Endometrial microvascular endothelial cells (primary cell): Measurements from ENCODE around the gene NOD1. TPM values are rescaled to one million over a fixed set of nuclear protein-coding genes. Genes with fewer than 3 reads are reported as not detected.

ENCODE experiments used
- in situ Hi-C: cut with HindIII; loops from 2 replicates; pipeline ENCODE4 v1.10.0; 2017; ENCODE audit warnings: low sequenced_read_pairs, low pct_unique_long_range_greater_than_20kb; ENCODE audit errors: inconsistent ontology term
- total RNA-seq: library from RNA; depleted of rRNA; stranded (reverse); fragments of >200 nt; gene quantifications from one replicate; pipeline ENCODE4 v1.2.3, GENCODE V29; 2015; ENCODE audit errors: inconsistent ontology term

Gene NOD1
- total RNA-seq, 1 donor from 2014 or later, result 14.1 TPM

DNA sequence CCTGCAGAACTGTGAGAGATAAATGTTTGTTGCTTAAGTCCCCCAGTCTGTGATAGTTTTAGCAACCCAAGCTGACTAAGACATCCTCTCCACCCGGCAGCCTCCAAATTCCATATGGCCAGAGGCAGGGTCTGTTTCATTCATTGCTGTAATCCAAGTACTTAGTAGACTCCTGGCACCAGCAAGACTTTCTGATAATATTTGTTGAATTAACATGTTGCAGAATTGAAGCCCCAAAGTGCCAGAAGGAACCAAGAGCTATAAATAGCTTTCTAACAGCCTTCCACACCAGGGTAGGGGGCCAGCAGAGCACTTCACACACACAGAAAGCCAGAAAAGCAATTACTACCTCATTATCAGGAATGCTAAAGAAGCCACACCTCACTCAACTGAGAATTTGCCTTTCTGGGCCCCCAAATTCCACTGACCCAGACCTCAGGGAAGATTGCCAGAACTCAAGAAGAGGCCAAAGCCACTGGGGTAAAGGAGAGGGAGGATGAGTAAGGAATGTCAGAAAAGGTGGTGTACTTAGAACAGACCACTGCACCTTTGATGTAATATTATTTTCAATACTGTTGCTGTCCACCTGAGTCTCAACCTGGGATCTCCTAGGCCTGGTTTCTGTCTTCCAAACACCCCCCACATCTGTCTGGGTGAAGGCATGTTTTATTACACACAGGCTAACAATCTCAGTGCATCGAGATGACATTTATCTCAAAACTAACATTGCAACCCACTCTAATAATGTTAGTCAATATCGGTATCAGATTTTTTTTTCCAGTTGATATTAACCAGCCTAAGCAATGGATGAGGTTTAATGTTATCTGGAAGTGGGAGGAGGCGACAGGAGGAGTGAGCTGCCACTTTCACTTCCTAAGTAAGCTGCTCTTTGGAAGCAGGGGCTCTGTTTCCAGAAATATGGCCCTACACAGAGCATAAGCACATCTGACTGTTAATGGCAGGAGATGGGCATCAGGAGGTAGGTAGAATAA, 5.5 kb downstream of the NOD1 start:
- in situ Hi-C loops, result no loop called here

DNA sequence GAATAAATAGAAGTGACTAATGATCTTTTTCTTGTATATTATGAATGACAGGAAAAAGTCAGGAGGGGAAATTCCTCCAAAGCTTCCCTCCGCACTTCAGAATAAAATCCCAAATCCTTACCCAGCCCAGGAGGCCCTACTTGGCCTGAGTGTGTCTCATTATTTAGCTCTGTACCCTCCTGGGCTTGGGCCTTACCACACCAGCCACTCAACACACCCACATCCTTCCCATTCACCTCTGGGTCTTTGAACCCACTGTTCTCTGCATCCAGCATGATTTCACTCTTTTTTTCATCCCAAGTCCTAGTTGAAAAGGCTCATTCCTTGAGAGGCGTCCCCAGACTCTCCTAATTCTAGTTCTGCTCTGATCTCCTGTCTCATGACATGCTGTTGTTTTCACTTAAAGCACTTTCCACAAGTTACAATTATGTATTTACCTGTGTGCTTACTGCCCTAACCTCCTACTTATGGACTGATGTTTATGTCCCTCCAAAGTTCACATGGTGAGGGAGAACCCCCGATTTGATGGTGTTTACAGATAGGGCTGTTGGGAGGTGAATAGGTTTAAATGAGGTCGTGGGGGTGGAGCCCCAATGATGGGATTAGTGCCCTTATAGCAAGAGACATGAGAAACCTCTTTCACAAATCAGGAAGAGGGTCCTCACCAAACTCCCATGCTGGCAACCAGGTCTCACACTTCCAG, 6.4 kb downstream of the NOD1 start:
- in situ Hi-C loops, result no loop called here

DNA sequence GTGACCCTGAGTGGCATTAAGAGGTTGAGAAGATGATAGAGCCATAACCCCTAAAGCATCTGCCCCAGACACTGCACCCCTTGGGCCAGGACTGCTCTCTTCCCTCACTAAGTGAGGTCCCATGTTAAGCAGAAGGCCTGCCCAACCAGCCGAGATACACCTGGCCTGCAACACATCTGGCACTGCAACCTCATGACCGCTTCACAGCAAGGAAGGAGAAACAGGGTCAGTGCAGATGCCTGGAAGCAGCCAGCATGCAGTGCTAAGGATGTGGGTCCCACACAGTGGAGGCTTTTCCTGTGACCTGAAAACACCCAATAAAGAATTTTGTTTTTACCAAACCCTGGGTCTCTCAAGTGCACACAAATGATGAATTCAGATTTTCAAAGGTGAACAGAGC, 7.4 kb downstream of the NOD1 start:
- in situ Hi-C loops, result no loop called here

DNA sequence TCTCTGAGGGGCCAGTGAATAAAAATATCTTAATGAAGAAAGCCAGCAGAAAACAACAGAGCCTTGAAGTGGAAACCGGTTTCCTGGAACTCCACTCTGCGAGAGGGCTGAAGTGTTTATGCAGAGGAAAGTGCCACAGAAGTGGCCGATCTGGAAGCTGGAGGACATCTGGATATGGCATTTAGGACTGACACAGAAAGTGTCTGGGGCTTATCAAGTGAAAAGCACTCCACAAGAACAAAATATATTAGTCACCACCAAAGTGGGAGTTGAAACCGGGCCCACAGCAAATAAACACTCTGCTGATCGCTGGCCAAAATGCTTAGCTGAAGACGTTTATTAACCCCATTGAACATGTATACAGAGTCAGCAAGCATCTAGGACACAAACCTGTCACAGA, 7.8 kb downstream of the NOD1 start:
- in situ Hi-C loops, result no loop called here

DNA sequence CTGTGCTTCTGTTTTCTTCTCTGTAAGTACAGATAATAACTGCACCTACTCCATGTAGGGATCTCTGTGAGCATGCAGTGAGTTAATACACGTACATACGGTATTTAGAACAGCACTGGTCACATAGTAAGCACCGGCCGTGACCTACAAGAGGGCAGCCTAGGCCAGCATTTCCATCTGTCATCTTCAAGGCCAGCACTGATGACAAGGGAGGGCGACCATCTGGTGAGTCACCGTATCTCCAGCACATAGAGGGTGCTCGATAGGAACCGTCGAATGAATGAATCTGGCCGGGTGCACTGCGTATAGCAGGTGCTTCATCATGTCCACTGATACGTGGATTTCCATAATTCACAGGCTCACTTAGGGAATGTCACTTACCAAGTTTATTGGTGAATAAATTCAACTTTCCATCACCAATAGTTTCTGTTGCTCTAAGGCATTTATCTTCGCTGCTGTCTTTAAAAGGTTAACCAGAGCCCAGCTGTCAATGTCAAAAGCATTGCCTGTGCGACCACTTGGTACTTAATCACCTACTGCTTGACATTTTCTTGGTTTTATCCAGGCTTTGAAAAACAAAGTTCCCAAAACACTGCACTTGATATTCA, 8.3 kb downstream of the NOD1 start:
- in situ Hi-C loops, result no loop called here

DNA sequence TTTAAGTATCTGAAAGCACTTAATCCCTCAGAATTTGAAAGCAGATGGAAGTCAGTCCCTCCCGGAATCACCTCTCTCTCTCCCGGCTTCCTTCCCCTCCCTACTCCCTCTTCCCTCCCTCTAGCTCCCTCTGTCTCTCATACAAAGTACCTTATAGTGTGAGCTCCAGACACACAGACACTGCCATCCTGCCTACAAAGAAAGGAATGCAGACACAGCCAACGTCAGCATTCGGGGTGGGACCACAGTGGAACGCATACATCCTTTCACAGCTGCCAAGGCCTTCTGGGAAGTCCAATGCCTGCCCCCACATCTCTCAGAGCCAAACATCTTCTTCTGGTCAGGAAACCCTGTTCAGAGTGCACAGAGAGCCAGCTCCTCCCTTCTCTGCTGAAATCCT, 9.3 kb downstream of the NOD1 start:
- in situ Hi-C loops, result no loop called here

DNA sequence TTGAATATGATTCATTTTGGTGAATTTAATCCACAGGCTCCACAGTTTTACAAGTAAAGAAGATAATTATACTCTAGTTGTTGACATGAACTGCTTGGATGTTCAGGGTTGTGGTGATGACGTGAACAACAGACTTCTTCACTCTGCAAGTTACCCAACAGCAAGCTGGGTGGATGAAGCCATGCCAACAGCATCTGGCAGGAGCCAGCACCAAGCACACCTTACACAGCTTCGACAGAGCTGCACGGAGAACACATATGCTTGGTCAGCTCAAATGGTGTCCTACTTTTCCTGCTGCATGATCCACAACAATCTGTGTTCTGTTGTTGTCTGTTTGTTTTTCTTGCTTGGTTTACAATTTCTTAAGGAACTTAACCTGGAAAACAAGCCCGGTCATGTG, 9.8 kb downstream of the NOD1 start:
- in situ Hi-C loops, result no loop called here

DNA sequence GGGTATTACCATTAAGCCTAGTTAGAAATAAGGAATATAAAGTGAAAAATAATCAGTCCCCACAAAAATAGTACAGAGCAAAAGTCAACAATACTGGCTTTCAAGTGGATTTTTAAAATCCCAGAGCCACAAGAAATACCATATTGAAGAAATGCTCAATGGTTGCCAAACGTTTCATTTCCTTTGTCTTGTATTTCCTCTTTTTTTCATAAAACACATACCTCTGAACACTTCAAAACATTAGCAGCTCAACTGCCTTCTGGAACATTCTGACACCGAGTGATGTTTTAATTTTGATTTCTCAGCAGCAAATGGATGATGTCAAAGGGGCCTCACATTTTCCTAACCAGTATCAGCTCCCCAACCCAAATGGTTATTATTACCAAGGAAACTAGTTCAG, 10.5 kb downstream of the NOD1 start:
- in situ Hi-C loops, result no loop called here

DNA sequence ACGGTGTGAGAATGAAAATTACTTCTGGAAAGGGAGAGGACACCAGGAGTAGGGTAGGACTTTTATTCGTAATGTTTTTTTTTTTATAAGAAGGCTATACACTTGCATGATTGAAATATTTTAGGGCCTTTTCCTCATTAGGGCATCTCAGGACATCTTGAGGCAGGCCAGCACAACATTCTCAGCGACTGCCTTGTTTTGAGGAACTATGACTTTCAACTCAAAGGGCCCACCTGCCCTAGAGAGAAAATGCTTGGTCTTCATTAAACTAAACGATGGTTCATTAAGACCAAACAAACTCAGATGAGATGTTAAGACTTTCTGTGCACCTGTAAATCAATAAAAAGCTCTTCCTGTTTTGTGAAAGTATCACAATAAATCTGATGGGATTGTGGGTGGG, 11.3 kb downstream of the NOD1 start:
- in situ Hi-C loops, result no loop called here

DNA sequence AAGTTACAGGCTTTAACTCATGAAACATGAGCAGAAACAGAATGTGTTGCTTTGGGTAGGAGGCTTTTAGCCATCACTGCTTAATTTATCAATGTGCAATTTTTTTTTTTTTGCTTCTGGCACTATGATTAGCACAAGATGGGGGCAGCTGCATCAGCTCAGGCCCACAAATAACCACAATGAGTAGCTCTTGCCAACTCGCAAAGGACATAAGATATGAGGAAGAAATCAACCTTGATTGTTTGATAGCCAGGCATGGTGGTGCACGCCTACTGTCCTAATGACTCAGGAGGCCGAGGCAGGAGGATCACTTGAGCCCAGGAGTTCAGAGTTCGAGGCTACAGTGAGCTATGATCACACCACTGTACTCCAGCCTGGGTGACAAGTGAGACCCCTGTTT, 12.3 kb downstream of the NOD1 start:
- in situ Hi-C loops, result no loop called here

DNA sequence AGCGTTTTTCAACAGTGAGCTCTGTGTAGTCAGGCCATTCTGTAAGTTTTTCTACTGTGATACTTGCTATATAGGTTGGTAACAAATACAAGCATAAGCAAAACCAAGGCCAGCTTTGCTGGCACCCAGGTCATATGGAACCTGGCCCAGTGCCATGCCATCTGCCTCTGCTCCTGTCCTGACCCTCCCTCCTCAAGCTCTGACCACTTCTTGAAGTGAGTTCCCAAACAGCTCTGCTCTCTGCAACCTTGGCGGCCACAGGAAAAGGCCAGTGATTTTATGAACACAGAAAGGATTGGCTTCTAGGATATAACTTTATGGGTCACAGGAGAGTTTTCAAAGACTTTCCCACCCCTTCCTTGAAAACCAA, 12.8 kb downstream of the NOD1 start:
- in situ Hi-C loops, result no loop called here

DNA sequence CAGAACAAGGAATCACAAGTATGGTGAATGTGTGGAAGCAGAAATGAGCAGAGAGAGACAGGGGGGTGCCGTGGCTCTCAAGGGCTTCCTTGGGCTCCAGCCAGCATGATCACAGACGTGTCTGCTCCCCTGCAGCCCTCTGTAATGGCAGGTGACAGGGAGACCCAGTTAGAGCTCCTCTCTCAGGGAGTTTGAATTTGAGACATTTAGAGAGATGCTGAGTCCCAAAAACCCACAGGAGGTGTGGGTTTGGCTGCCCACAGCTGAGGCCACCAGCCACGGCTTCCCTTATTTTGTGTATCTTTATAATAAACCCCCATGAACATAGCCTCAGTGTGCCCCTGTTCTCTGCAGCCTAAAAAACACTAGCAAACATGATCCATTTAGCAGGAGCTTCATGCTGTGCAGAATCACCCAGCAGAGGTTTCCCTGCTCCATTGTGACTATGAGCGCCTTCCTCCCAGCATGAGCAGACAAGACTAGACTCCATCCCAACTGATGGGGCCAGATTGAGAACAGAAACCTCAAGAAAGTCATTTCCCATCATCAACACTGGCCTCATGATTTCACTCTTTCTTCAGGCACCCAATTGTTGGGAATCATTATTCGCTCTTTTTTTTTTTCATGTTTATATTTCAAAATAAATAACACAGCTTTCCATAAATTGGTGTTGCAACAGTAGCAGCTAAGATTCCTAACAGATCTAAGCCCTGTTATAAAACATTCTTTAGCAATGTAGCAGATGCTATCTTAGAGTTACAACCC, 13.4 kb downstream of the NOD1 start:
- in situ Hi-C loops, result no loop called here

DNA sequence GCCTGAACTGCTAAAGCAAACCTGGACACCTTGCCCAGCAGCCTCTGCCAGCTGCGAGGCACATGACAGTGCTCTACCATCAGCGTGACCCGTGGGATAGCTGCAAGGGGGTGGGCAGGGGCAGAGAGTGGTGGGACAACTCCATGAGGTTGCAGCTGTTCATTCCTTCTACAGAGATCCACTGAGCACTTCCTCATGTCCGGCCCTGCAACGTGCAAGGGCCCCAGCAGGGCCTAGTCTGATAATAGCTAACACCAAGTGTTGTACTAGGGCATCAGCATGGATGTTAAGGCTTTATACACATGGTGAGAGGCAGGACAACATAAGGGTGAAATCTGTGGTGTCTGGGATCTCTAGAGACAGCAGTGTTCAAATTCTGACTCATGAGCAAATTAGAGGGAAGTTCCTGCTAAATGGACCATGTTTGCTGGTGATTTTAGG, 14.3 kb downstream of the NOD1 start:
- in situ Hi-C loops, result no loop called here

DNA sequence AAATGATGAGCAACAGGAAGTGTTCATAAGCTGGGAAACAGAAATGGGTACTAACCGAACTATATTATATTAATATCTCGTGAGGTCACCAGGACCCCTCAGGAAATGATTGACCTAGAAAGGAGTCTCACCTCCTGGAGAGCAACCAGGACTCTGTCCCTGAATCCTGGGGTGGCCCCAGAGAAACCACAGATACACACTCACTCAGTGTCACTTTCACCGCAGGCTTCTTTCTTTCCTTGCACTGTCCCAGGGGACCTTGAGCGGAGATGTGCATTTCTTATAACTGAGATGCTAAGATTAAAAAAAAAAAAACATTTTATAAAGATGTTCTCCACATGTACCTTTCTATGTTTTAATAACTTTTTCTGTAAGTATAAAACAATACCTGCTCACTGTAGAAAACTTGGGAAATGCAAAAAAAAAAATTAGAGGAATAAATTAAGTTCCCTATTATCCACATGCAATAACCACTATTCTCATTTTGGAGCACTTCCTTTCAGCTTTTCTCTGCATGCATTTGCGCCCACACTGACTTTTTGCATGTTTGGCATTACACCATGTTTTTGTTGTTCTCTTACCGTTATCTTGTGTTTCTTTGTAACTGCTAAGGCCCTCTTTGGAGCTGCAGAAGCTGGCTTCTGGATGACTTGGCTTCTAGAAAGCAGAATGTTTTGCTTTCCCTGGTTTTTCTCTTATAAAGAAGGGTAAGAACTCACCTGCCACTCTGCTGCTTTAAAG, 15.0 kb downstream of the NOD1 start:
- in situ Hi-C loops, result no loop called here

DNA sequence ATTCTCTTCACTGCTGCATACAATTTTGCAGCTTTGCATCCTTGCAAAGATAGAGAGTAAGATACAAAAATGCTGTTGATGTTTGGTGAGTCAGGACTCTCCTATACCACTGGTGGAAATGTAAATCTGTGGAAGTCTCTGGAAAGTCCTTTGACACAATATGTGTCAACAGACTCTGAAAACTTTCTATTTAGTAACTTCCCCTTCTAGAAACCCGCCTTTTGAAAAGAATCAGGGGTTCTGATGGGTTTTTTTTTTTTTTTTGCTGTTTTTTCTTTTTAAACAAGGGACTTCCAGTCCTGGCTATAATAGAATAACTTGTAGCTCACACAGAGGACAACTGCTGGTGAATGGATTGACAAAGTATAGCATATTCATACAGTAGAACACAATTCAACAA, 16.4 kb downstream of the NOD1 start:
- in situ Hi-C loops, result no loop called here

DNA sequence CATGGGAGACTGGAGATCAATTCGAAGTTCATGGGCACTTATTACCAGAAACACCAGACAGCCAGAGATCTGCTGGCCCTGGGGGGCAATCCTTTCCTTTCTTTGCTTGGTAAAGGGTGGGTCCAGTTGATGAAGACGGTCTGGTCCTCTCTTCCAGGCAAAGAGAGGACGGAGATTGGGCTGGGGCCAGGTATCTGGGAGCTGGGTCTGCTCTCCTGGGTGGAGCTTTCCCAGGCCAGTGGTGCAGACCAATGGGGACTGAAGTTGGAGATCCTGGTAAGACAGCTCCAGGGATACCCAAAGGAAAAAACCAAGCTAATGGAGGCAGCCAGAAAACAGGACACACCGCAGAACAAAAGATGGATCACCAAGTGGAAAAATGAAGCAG, 18.3 kb downstream of the NOD1 start:
- in situ Hi-C loops, result no loop called here

DNA sequence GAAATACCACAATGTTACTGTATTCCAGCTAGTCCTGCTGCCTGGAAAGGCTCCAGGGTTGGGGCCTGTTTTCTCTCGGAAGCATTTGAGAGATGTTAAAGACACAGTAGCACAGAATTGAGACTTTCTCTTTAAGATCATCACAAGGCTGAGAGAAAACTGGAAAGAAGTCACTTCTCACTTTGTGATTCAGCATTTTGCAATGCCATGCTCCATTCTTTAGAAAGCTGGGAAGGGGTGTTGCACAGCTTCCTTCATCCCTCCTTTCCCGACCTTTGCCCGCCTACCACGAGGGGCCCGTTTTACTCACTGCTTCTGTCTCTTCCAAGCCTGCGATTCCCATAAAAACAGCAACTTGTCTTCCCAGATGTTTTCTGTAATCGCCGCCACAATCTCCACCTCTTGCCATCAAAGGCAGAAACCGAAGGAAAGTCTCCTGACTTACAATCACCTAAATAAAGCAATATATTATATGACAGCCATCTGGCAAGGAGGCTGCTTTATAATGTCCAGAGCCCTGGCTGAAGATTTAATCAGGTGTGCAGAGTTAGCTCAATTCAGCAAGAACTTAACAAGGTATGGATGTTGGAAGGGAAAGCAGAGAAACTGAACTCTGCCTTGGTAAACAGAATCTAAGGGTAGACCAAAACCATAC, 18.9 kb downstream of the NOD1 start:
- in situ Hi-C loops, result no loop called here

DNA sequence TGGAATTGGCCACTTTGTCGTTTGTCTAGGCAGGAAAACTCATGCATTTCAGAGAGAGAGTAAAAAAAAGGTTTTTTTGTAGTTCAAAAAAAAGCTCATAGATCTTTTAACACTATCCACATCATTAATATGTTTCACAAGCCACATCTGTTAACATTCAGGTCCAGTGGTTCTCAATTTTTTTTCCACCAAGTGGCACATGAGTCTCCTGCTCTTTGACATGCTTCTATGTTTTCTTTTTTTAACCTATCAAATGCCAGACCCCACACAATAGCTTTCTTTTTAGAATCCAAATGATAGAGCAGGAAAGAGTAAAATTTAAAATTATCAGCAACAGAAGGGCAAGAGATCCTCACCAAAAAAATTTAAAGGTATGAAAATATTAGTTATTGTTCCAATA, 20.3 kb downstream of the NOD1 start:
- in situ Hi-C loops, result no loop called here
